Fibroblast of lung (primary cell): Measurements from ENCODE around the gene MYL10.

Experiments
- CTCF ChIP-seq, 2 donors: IDR thresholded peaks in 1 of 2; conservative IDR thresholded peaks in 1 of 2; 1 replicate in 1 of 2; 2 replicates in 1 of 2; pipeline ENCODE4 v1.5.1; 2011 to 2012; ENCODE audit warnings: low read length in 2 of 2, control low read depth in 1 of 2, inconsistent platforms in 1 of 2, low read depth in 1 of 2, mild to moderate bottlenecking in 1 of 2
- EZH2 ChIP-seq: IDR thresholded peaks from 2 replicates; pipeline ENCODE4 v1.5.1; 2012; ENCODE audit warnings: low read length, control low read depth, mild to moderate bottlenecking; ENCODE audit errors: missing control alignments

- no peak for TF ChIP-seq CTCF (conservative IDR thresholded peaks at IDR 0.05 in 1 of 2, IDR thresholded peaks at IDR 0.05 in 1 of 2; ENCODE audit: low read depth in 1 of 2, low read length in 2 of 2)
- no peak for TF ChIP-seq EZH2
Measured at GRCh38 chr7:101635484-101635883, 6.4 kb upstream of the MYL10 start.
